HepG2 (cell line): ENCODE data around the gene CHRNA3.

Experiments used
- E2F2 ChIP-seq: sonication (generic); formaldehyde crosslinking; IDR thresholded peaks from 2 replicates; pipeline ENCODE4 v1.4.0; 2020; ENCODE audit warnings: missing genetic modification reagents, borderline replicate concordance
- EP300 ChIP-seq, 3 experiments: sonication (generic) in 1 of 3; formaldehyde crosslinking in 1 of 3; IDR thresholded peaks; 2 replicates each; pipeline versions ENCODE4 v1.5.1 to v1.6.1; 2011 to 2020; ENCODE audit warnings: low read depth in 2 of 3, low read length in 2 of 3, borderline replicate concordance in 1 of 3, improper control_type of control experiment in 1 of 3, mild to moderate bottlenecking in 1 of 3, missing genetic modification reagents in 1 of 3, moderate library complexity in 1 of 3
- NAIF1 ChIP-seq: sonication (generic); formaldehyde crosslinking; IDR thresholded peaks from 2 replicates; pipeline ENCODE4 v1.5.0; 2020; ENCODE audit warnings: mild to moderate bottlenecking, missing genetic modification reagents, borderline replicate concordance
- POLR2A ChIP-seq, 2 experiments: IDR thresholded peaks; 2 replicates each; pipeline ENCODE4 v1.6.1; 2011; ENCODE audit warnings: low read depth in 2 of 2, low read length in 2 of 2, mild to moderate bottlenecking in 1 of 2, moderate library complexity in 1 of 2; ENCODE audit not compliant: insufficient read depth in 1 of 2
- SMC3 ChIP-seq: IDR thresholded peaks from 2 replicates; pipeline ENCODE4 v1.6.1; 2011; ENCODE audit warnings: low read length, improper control_type of control experiment
- ZBTB43 ChIP-seq: sonication (generic); formaldehyde crosslinking; conservative IDR thresholded peaks from 2 replicates; pipeline ENCODE4 v1.4.0; 2020; ENCODE audit warnings: missing genetic modification reagents
- ZFAT ChIP-seq: sonication (generic); formaldehyde crosslinking; conservative IDR thresholded peaks from 2 replicates; pipeline ENCODE4 v1.8.1; 2023; ENCODE audit warnings: missing genetic modification reagents, inconsistent platforms
- ZHX2 ChIP-seq, 2 experiments: sonication (generic) in 1 of 2; formaldehyde crosslinking in 1 of 2; IDR thresholded peaks; 2 replicates each; pipeline versions ENCODE4 v1.6.1 to v1.9.0; 2014 to 2022; ENCODE audit warnings: antibody characterized with exemption in 1 of 2, borderline replicate concordance in 1 of 2, inconsistent platforms in 1 of 2, low read depth in 1 of 2, missing genetic modification reagents in 1 of 2
- ZNF552 ChIP-seq: sonication (generic); formaldehyde crosslinking; IDR thresholded peaks from 2 replicates; pipeline ENCODE4 v1.9.0; 2022; ENCODE audit warnings: missing genetic modification reagents, mild to moderate bottlenecking, borderline replicate concordance
- TF ChIP-seq, protein P1 (sequence below): sonication (generic); formaldehyde crosslinking; IDR thresholded peaks from 2 replicates; pipeline ENCODE4 v1.5.0; 2020; ENCODE audit warnings: mild to moderate bottlenecking, missing genetic modification reagents, moderate library complexity
- TF ChIP-seq, protein P2 (sequence below): sonication (generic); formaldehyde crosslinking; IDR thresholded peaks from 2 replicates; pipeline ENCODE4 v1.4.0; 2020; ENCODE audit warnings: missing genetic modification reagents

GRCh38 chr15:78571382-78571781 lies 49.4 kb downstream of the CHRNA3 start:
- TF ChIP-seq ZBTB43 (CRISPR knock-in tag): no peak
- TF ChIP-seq, protein P1, sequence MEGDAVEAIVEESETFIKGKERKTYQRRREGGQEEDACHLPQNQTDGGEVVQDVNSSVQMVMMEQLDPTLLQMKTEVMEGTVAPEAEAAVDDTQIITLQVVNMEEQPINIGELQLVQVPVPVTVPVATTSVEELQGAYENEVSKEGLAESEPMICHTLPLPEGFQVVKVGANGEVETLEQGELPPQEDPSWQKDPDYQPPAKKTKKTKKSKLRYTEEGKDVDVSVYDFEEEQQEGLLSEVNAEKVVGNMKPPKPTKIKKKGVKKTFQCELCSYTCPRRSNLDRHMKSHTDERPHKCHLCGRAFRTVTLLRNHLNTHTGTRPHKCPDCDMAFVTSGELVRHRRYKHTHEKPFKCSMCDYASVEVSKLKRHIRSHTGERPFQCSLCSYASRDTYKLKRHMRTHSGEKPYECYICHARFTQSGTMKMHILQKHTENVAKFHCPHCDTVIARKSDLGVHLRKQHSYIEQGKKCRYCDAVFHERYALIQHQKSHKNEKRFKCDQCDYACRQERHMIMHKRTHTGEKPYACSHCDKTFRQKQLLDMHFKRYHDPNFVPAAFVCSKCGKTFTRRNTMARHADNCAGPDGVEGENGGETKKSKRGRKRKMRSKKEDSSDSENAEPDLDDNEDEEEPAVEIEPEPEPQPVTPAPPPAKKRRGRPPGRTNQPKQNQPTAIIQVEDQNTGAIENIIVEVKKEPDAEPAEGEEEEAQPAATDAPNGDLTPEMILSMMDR (CRISPR knock-in tag): no peak
- no peak for TF ChIP-seq ZNF552
- TF ChIP-seq EP300 (IDR thresholded peaks at IDR 0.05; ENCODE audit: low read depth in 2 of 2, low read length in 2 of 2): no peak
- TF ChIP-seq EP300 (CRISPR knock-in tag; IDR thresholded peaks at IDR 0.05; ENCODE audit: borderline replicate concordance): no peak
- TF ChIP-seq SMC3: no peak
- TF ChIP-seq ZHX2 (IDR thresholded peaks at IDR 0.05; ENCODE audit: low read depth): no peak
- TF ChIP-seq ZHX2 (CRISPR knock-in tag; IDR thresholded peaks at IDR 0.05; ENCODE audit: borderline replicate concordance): no peak
- TF ChIP-seq POLR2A (IDR thresholded peaks at IDR 0.05; ENCODE audit: insufficient read depth in 1 of 2, low read depth in 2 of 2, low read length in 2 of 2): no peak
- TF ChIP-seq, protein P2, sequence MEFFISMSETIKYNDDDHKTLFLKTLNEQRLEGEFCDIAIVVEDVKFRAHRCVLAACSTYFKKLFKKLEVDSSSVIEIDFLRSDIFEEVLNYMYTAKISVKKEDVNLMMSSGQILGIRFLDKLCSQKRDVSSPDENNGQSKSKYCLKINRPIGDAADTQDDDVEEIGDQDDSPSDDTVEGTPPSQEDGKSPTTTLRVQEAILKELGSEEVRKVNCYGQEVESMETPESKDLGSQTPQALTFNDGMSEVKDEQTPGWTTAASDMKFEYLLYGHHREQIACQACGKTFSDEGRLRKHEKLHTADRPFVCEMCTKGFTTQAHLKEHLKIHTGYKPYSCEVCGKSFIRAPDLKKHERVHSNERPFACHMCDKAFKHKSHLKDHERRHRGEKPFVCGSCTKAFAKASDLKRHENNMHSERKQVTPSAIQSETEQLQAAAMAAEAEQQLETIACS (CRISPR knock-in tag): no peak
- no peak for TF ChIP-seq NAIF1
- TF ChIP-seq E2F2 (CRISPR knock-in tag): no peak
- no peak for TF ChIP-seq ZFAT (CRISPR knock-in tag)
